ENCODE results near the gene GMDS. TPM values are rescaled to one million over a fixed set of nuclear protein-coding genes. Genes with fewer than 3 reads are reported as not detected.

Gene GMDS
- total and polyA plus RNA-seq, 2 experiments from 2014 or later: 30.1 to 36.5 TPM

DNA sequence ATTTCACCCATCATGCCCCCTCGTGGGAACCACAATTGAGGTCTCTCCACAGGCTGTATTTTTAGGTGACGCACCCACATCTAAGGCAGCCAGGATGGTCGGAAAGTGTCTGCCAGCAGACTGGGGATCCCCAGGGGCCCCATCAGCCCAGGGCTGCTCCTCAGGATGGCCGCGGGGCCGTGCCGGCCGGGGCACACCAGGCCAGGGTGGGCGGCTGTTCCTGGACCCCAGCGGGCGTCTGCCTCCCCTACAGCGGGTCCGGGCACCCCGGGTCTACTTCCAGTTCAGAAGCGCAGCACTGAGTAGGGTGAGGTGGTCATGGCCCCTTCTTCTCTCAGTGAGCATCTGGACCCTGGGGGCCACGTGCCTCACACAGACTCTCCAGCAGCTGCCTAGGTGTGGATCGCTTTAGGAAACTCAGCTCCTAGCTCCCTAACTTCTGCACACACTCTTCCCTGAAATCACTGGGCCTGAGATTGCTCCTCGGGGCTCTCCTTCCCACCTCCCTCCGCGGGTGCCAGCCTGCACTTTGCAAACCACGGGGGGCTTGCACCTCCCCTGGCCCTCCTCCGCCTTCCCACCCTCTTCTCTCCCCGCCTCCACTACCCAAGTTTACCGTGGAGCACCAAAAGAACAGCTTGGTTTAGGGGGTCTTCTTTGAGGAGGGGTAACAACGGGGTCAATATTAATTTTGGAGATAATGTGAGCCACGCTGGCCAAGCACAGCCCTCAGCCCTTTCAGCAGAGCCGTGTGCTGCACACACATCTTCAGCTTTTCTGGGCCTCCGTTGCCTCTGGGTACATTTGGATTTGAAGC is 649.9 kb downstream of the GMDS start:
- no peak overlapping the region for H3K27ac ChIP-seq (ENCODE audit: low read depth)
- H4K20me1 ChIP-seq (replicated peaks; ENCODE audit: insufficient read depth): no peaks in the 10 kb centered on the region
- H3K27me3 Mint-ChIP-seq (ENCODE audit: insufficient read depth, low read depth, poor library complexity): peaks cover 24% of the 10 kb centered on the region
- H3K9me3 Mint-ChIP-seq: no peaks in the 10 kb centered on the region
- H3K27ac Mint-ChIP-seq: no peak overlapping the region
- no peaks in the 10 kb centered on the region for H3K36me3 ChIP-seq (ENCODE audit: insufficient read depth)
- H3F3A ChIP-seq (replicated peaks; ENCODE audit: low read depth): no peaks in the 10 kb centered on the region
- DNase-seq (ENCODE audit: low spot score): no peak
- no peaks in the 10 kb centered on the region for H3K36me3 Mint-ChIP-seq (ENCODE audit: low read depth)
- no peak overlapping the region for H3K4me2 ChIP-seq
- no peaks in the 10 kb centered on the region for H3K79me2 ChIP-seq (replicated peaks; ENCODE audit: insufficient read depth)
- no peak overlapping the region for H3K4me3 Mint-ChIP-seq
- TF ChIP-seq NANOG (IDR thresholded peaks at IDR 0.05; ENCODE audit: borderline replicate concordance) (no peak), ZNF331 (CRISPR knock-in tag; IDR thresholded peaks at IDR 0.05; ENCODE audit: low read depth) (no peak), EZH2phosphoT487 (IDR thresholded peaks at IDR 0.05; ENCODE audit: unreplicated experiment) (no peak), EZH2 (IDR thresholded peaks at IDR 0.05; ENCODE audit: low read depth, unreplicated experiment) (no peak), STAT1 (IDR thresholded peaks at IDR 0.05; ENCODE audit: unreplicated experiment) (no peak), ZNF114 (CRISPR knock-in tag; IDR thresholded peaks at IDR 0.05) (no peak), POLR2AphosphoS5 (IDR thresholded peaks at IDR 0.05; ENCODE audit: low read depth) (no peak), JUNB (IDR thresholded peaks at IDR 0.05; ENCODE audit: unreplicated experiment) (no peak), CREB1 (CRISPR knock-in tag; IDR thresholded peaks at IDR 0.05; ENCODE audit: low read depth) (no peak)
- TF ChIP-seq, protein P1, sequence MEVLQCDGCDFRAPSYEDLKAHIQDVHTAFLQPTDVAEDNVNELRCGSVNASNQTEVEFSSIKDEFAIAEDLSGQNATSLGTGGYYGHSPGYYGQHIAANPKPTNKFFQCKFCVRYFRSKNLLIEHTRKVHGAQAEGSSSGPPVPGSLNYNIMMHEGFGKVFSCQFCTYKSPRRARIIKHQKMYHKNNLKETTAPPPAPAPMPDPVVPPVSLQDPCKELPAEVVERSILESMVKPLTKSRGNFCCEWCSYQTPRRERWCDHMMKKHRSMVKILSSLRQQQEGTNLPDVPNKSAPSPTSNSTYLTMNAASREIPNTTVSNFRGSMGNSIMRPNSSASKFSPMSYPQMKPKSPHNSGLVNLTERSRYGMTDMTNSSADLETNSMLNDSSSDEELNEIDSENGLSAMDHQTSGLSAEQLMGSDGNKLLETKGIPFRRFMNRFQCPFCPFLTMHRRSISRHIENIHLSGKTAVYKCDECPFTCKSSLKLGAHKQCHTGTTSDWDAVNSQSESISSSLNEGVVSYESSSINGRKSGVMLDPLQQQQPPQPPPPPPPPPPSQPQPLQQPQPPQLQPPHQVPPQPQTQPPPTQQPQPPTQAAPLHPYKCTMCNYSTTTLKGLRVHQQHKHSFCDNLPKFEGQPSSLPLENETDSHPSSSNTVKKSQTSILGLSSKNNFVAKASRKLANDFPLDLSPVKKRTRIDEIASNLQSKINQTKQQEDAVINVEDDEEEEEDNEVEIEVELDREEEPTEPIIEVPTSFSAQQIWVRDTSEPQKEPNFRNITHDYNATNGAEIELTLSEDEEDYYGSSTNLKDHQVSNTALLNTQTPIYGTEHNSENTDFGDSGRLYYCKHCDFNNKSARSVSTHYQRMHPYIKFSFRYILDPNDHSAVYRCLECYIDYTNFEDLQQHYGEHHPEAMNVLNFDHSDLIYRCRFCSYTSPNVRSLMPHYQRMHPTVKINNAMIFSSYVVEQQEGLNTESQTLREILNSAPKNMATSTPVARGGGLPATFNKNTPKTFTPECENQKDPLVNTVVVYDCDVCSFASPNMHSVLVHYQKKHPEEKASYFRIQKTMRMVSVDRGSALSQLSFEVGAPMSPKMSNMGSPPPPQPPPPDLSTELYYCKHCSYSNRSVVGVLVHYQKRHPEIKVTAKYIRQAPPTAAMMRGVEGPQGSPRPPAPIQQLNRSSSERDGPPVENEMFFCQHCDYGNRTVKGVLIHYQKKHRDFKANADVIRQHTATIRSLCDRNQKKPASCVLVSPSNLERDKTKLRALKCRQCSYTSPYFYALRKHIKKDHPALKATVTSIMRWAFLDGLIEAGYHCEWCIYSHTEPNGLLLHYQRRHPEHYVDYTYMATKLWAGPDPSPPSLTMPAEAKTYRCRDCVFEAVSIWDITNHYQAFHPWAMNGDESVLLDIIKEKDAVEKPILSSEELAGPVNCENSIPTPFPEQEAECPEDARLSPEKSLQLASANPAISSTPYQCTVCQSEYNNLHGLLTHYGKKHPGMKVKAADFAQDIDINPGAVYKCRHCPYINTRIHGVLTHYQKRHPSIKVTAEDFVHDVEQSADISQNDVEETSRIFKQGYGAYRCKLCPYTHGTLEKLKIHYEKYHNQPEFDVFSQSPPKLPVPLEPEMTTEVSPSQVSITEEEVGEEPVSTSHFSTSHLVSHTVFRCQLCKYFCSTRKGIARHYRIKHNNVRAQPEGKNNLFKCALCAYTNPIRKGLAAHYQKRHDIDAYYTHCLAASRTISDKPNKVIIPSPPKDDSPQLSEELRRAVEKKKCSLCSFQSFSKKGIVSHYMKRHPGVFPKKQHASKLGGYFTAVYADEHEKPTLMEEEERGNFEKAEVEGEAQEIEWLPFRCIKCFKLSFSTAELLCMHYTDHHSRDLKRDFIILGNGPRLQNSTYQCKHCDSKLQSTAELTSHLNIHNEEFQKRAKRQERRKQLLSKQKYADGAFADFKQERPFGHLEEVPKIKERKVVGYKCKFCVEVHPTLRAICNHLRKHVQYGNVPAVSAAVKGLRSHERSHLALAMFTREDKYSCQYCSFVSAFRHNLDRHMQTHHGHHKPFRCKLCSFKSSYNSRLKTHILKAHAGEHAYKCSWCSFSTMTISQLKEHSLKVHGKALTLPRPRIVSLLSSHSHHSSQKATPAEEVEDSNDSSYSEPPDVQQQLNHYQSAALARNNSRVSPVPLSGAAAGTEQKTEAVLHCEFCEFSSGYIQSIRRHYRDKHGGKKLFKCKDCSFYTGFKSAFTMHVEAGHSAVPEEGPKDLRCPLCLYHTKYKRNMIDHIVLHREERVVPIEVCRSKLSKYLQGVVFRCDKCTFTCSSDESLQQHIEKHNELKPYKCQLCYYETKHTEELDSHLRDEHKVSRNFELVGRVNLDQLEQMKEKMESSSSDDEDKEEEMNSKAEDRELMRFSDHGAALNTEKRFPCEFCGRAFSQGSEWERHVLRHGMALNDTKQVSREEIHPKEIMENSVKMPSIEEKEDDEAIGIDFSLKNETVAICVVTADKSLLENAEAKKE (CRISPR knock-in tag; IDR thresholded peaks at IDR 0.05): no peak
- TF ChIP-seq, protein P2, sequence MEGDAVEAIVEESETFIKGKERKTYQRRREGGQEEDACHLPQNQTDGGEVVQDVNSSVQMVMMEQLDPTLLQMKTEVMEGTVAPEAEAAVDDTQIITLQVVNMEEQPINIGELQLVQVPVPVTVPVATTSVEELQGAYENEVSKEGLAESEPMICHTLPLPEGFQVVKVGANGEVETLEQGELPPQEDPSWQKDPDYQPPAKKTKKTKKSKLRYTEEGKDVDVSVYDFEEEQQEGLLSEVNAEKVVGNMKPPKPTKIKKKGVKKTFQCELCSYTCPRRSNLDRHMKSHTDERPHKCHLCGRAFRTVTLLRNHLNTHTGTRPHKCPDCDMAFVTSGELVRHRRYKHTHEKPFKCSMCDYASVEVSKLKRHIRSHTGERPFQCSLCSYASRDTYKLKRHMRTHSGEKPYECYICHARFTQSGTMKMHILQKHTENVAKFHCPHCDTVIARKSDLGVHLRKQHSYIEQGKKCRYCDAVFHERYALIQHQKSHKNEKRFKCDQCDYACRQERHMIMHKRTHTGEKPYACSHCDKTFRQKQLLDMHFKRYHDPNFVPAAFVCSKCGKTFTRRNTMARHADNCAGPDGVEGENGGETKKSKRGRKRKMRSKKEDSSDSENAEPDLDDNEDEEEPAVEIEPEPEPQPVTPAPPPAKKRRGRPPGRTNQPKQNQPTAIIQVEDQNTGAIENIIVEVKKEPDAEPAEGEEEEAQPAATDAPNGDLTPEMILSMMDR (conservative IDR thresholded peaks at IDR 0.05; ENCODE audit: low read depth in 2 of 2): no peak
- TF ChIP-seq, protein P3, sequence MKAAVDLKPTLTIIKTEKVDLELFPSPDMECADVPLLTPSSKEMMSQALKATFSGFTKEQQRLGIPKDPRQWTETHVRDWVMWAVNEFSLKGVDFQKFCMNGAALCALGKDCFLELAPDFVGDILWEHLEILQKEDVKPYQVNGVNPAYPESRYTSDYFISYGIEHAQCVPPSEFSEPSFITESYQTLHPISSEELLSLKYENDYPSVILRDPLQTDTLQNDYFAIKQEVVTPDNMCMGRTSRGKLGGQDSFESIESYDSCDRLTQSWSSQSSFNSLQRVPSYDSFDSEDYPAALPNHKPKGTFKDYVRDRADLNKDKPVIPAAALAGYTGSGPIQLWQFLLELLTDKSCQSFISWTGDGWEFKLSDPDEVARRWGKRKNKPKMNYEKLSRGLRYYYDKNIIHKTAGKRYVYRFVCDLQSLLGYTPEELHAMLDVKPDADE (IDR thresholded peaks at IDR 0.05): no peak
- TF ChIP-seq, protein P4, sequence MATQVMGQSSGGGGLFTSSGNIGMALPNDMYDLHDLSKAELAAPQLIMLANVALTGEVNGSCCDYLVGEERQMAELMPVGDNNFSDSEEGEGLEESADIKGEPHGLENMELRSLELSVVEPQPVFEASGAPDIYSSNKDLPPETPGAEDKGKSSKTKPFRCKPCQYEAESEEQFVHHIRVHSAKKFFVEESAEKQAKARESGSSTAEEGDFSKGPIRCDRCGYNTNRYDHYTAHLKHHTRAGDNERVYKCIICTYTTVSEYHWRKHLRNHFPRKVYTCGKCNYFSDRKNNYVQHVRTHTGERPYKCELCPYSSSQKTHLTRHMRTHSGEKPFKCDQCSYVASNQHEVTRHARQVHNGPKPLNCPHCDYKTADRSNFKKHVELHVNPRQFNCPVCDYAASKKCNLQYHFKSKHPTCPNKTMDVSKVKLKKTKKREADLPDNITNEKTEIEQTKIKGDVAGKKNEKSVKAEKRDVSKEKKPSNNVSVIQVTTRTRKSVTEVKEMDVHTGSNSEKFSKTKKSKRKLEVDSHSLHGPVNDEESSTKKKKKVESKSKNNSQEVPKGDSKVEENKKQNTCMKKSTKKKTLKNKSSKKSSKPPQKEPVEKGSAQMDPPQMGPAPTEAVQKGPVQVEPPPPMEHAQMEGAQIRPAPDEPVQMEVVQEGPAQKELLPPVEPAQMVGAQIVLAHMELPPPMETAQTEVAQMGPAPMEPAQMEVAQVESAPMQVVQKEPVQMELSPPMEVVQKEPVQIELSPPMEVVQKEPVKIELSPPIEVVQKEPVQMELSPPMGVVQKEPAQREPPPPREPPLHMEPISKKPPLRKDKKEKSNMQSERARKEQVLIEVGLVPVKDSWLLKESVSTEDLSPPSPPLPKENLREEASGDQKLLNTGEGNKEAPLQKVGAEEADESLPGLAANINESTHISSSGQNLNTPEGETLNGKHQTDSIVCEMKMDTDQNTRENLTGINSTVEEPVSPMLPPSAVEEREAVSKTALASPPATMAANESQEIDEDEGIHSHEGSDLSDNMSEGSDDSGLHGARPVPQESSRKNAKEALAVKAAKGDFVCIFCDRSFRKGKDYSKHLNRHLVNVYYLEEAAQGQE (IDR thresholded peaks at IDR 0.05; ENCODE audit: unreplicated experiment): no peak
- peaks cover 5% of the 10 kb centered on the region; the same call in 1 of the 2 replicates for H3K4me1 ChIP-seq (ENCODE audit: insufficient read depth)
- H3K4me1 Mint-ChIP-seq: peaks cover 24% of the 10 kb centered on the region
- H2AFZ ChIP-seq: peak overlapping the region; percentile 53
- H3K4me3 ChIP-seq: no peak overlapping the region
- H3K27me3 ChIP-seq (ENCODE audit: insufficient read depth): no peaks in the 10 kb centered on the region
- H3K9me2 ChIP-seq (ENCODE audit: insufficient read depth): no peaks in the 10 kb centered on the region
- no peak for ATAC-seq
